Suppressor macrophage treated with lipopolysaccharide for 1 hour (primary cell): ENCODE data around the gene JAKMIP3.

Experiments
- DNase-seq, 3 donors: peaks; one replicate each; pipeline ENCODE4 v3.0.0-alpha.2; 2020 to 2022

JAKMIP3 gene

DNA sequence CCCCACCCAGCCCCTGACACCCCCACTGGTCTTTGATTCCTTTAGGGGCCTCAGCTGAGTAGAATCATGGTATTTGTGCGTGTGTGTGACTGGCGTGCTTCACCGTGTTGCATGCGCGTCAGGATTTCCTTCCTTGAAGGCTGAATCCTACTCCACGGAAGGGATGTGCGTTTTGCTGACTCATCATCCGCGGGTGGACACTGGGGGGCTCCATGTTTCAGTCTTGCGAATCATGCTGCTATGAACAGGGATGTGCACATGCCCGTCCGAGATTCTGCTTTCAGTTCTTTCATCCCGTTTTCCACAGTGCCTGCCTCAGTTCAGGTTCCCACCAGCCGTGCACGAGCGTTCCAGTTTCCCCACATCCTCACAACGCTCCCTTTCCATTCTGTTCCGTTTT, 20.9 kb upstream of the JAKMIP3 start:
- DNase-seq = no peak

GRCh38 chr10:132045324-132045723, 20.4 kb upstream of the JAKMIP3 start:
- no peak for DNase-seq

DNA sequence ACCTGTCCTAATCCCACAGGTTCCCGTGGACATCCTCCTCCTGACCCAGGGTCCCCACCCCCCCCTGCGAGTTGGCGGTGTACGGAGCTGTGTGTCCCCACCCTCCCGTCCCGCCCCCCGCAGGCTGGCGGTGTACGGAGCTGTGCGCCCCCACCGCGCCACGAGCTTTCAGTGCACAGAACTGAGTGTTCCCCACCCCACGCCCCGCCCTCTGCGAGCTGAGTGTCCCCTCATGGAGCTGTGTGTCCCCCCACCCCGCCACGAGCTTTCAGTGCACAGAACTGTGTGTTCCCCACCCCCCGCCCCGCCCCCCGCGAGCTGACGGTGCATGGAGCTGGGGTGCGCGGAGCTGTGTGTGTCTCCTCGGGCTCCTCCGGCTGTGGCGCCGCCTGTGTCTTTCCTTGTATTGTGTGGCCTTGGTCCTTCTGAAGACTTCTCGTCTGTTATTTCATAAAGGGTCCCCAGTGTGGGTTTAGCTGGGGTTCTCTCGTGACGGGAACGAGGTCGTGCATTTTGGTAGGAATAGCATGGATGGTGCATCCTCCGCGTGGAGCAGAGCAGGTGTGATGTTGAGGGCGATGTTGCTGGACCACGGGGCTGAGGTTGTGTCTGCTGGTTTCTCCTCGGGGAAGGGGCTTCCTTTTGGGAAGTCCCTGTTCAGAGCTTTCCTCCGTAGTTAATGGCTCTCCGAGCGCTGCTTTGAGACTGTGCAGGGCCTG, 18.0 kb upstream of the JAKMIP3 start:
- DNase-seq = no peak

DNA sequence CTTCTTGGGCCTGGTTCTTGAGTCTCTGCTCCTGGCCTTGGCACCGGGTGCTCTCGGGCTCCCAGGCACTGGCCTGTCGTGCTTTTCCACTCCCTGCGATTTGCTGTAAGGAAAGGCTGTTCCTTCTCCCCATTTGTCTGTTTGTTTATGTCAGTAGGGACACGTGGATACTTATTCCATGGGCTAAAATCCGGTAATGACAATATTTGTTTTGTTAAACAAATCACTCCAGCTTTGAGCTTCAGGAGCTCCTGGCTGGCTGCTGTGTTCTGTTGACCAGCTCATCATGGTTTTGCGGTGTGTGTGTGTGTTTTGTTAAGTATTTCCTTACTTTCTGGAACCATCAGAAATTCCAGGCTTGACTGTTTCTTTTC, 17.5 kb upstream of the JAKMIP3 start:
- DNase-seq = no peak

DNA sequence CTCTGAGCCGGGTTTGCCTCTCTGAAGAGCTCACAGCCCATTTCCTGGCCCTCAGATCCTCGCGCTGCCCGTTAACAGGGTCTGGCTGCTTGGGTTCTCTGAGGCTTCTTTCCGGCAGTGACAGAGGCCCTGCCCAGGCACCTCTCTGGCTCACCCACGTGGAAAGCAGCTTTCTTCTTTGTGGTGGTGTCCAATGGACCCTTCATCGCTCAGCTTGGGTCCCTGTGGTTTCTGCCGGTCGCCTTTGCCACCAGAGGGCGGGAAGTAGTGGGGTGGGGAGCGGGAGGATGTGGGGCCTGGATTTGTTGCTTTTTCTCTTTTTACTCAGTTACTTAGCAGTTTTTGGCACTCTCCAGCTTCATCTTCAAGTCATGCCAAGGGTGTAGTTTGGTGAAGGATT, 15.6 kb upstream of the JAKMIP3 start:
- DNase-seq = no peak

- DNase-seq = no peak
Measured at GRCh38 chr10:132052124-132052523, 13.6 kb upstream of the JAKMIP3 start.

GRCh38 chr10:132054564-132054963, 11.2 kb upstream of the JAKMIP3 start:
- DNase-seq = peak in 1 of 3 donors; percentile 4

- DNase-seq = no peak
Measured at GRCh38 chr10:132055616-132056015, 10.1 kb upstream of the JAKMIP3 start.

DNA sequence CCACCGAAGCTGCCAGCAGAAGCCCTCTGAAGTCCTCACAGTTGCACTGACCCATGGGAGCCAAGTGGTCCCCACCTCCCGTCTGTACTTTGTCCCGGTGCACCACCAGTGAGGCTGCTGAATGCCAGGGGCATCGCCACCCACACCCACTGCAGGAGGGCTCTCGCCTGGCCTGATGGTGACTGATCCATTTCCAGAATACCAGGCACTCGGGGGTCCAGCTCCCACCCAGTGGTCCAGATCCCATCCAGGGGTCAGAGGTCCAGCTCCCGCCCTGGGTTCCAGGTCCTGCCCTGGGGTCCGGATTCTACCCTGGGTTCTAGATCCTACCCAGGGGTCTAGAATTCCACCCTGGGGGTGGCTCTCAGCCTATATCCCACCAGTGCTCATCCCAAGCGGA, 9.1 kb upstream of the JAKMIP3 start:
- no peak for DNase-seq

DNA sequence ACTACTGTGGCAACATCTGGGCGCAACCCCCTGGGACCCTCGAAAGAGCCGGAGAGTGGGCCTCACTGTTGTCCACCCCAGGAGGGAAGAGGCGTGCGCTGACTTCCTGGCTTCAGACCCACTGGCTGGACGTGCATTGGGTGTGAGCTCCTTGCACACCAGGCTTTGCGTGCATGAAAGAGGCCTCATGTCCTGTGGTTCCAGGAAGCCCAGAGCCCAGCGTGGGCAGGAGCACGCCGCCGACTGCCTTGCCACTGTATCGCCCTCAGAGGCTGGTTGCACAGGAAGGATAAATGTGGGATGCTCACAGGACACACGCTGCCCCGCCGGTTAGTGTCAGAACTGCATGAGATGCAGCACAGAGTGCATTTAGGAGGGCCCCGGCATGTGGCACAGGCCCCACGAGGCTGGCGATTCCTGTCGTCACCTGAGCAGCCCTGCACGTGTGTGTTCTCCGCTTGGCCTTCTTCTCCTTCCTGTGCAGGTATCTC, 8.5 kb upstream of the JAKMIP3 start:
- no peak for DNase-seq

- DNase-seq = no peak
Measured at GRCh38 chr10:132058111-132058745, 7.5 kb upstream of the JAKMIP3 start.

DNA sequence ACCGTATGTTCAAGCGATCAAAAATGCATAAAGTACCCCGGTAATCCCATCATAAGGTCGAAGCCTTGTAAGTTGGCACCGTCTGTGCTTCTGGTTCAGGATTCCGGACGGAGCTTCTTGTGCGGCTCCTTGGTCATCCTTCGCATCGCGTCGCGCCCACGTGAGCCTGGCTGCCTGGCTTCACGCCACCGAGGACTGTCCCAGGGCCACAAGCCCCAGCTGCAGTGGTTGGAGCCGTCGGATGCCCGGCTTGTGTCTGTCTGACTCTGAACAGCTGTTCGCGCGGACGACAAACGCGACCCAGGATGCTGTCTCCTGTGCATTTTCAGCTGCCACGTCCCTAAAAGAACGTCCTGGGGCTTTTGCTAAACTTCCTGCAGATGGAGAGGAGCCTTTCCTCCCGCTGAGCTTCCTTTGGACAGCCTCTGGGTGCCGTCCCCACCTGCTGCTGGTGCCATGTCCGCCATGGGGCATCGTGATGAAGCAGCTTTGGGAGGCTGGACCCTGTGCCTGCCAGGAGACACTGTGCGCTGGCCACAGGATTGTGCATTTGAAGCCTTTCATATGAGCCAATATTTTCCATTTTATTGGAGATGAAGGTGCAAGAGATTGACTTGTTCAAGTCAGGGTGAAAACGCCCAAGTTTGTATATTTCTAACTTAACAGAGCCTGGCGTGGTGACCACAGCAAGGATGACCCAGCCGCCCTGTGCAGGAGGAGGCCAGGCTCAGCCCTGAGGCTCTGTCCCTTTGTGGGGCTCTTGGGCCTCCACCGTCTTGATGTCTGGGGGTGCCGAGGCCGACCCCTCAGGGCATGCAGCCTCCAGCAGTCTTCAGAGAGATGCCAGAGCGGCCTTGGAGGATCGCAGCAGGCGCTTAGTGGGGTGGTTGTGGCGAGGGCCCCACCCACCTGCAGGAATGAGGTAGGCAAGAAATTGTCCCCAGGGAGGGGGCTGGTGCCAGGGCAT, 6.7 kb upstream of the JAKMIP3 start:
- no peak for DNase-seq

DNA sequence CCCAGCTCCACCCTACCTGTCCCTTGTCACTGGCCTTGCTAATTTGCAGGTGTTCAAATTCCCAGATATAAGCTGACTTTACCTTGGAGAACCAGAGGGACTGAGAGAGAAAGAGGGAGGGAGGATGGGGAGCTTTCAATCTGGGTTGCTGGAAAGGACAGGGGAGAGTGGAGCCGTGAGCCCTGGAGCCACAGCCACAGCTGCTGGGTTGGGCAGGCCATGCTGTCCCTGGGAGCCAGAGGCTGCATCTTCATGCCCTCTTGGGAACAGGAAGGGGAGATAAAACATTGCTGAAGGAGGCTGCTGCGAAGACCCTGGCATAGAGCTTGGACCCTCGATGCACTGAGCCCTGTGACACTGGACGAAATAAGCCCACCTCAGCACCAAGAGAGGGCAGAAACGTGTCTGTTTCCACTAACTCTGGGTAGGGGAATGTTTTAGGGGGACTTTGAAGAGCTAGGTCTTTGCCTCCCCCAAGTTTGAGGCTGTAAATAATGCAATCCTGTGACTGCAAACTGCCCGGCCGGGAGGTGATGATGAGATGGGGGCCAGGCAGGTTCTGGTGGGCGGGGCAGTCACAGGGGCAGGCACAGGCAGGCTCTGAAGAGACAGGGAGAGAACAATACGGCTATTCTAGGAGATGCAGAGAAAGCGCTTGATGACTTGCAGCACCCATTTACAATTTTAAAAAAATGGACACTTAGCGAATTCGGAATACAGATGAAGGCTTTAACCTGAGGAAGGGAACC, 5.8 kb upstream of the JAKMIP3 start:
- no peak for DNase-seq

- no peak for DNase-seq
Measured at GRCh38 chr10:132061030-132061429, 4.7 kb upstream of the JAKMIP3 start.

DNA sequence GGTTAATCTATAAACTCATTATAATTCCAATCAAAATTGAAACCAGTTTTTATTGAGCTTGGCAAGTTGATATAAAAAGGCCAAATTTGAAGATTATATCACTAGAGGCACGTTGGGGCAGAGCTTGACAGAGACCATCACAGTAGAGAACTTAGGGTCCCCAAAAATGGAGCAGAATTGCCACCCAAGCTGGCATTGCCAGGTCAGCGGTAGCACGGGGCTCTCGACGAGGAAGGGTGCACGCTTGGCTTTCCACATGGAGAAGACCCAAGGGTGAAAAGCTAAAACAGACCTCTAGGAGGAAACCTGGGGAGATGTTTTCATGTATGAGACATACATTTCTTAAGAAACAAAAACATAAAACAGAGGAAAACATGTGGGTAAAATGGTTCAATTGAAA, 4.3 kb upstream of the JAKMIP3 start:
- no peak for DNase-seq

DNA sequence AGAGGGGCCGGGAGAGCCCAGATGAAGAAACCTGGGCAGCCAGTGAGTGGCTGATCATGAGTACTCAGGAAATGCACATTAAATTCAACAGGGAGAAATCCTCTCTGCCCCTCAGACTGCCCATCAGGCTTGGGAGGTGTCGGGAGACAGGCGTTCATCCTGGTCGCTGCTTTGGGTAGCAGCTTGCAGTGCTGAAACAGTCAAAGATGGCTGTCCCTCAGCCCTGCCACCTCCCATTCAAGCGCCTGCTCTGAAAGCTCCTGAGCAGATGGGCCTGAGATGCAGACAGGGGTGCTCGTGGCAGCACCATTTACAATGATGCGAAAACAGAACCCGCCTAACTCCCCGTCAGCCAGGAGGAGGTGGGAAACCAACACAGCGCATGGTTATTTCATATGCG, 3.6 kb upstream of the JAKMIP3 start:
- DNase-seq = no peak

GRCh38 chr10:132062641-132063390, 2.9 kb upstream of the JAKMIP3 start:
- DNase-seq = no peak

DNA sequence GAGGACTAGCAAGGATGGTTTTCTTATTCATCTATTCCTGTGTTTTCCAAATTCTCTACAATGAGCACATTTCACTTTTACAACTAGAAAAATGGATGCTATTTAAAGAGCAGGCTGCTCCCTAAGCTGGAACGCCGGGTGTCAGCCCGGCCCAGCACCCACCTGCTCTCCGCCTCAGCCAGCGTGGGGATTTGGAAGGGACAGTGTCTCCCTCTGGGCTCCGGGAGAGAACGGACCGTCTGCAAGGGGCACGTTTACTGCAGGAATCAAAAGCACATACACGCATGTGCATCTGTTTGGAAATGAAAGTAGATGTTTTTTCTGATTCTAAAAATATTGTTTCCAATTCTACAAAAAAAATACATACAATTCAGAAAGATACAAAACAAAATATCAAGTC, 2.3 kb upstream of the JAKMIP3 start:
- DNase-seq = no peak

- no peak for DNase-seq
Measured at GRCh38 chr10:132064082-132064755, 1.5 kb upstream of the JAKMIP3 start.

DNA sequence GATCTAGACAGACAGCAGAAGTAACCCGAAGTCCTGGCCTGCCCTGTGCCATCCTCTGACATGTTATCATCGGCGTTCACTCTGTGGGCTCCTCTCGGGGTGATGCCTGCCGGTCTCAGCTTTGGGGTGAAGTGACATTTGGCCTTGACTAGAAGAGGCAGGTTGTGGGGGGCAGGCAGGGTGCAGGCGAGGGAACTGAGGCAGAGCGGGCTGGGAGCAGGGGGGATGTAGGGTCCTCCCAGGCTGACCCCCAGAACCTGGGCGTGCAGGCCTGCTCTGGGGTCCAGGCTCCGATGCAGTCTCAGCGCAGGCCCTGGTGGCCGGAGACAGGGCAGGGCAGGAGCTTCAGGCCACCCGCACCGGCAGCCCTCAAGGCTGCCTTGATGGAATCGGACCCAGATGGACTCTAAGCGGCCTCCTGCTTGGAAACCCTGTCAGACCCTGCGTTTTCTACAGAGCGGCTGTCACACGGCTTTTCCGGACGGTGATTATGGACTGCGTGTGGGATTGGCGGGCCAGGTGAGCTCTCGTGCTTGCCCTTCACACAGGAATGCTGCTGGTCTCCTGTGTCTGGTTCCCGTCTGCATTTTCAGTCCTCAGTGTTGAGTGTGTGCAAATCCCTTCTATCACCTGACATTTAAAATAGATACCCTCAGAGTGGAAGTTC, 842 bp upstream of the JAKMIP3 start:
- no peak for DNase-seq

DNA sequence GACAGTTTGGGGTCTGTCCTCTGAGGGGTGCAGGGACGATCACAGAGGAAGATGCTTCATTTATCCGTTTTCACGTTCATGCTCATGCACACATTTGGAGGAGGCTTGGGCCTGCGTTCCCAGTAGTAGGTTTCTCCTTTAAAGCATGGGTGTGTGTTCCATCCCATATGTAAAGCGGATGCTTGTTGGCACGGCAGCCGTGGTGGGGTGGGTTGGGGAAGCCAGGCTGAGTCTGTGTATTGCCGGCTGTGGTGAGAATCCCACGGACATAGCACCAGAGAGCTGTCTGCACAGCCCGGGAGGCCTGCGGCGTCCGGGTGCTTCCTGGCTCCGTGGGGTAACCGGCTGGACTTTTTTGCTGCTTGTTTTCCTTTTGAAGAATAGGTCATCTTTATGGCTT, 440 bp downstream of the JAKMIP3 start:
- no peak for DNase-seq
